IMR-90 (cell line): ENCODE measurements around the gene CLDN11. TPM values are rescaled to one million over a fixed set of nuclear protein-coding genes. Genes with fewer than 3 reads are reported as not detected.

Experiments
- ATAC-seq: fragments of 200-7000 bp; cut with Tn5 transposase; 2 replicates; pipeline ENCODE4 v1.9.1; 2020; ENCODE audit warnings: low read depth, mild to moderate bottlenecking, moderate library complexity
- Bru-seq: library from RNA; stranded (reverse); fragments of 400-500 nt; gene quantifications from one replicate; lab custom pipeline; 2021; lab: Mats Ljungman, UMichigan
- BruChase-seq, 2 experiments: library from RNA; stranded (reverse); fragments of 400-500 nt; gene quantifications; one replicate each; lab custom pipeline; 2021; lab: Mats Ljungman, UMichigan
- BruUV-seq: library from RNA; stranded (reverse); fragments of 400-500 nt; replicated peaks from 2 replicates; lab custom pipeline; 2021; lab: Mats Ljungman, UMichigan
- CTCF ChIA-PET: fragments of 300-600 bp; formaldehyde crosslinking; extraction: SDS; loops from one replicate; lab custom pipeline; 2021; ENCODE audit warnings: antibody characterized with exemption; lab: Yijun Ruan, JAX
- POLR2A ChIA-PET: fragments of 300-600 bp; sonication (Branson Sonifier 250); formaldehyde crosslinking; loops from one replicate; lab custom pipeline; 2022; ENCODE audit warnings: antibody characterized with exemption; ENCODE audit not compliant: unreplicated experiment; lab: Charles Lee
- DNase-seq: peaks from one replicate; pipeline ENCODE4 v3.0.0; 2013
- H2AFZ ChIP-seq: replicated peaks from 2 replicates; pipeline ENCODE3; 2013; ENCODE audit warnings: low read length, mild to moderate bottlenecking; ENCODE audit not compliant: poor library complexity
- H2AK5ac ChIP-seq: 2 replicates; pipeline ENCODE4 v1.6.1; 2013; ENCODE audit warnings: low read depth, low read length, inconsistent platforms
- H2AK9ac ChIP-seq: replicated peaks from 2 replicates; pipeline ENCODE3; 2013; ENCODE audit warnings: mild to moderate bottlenecking, low read depth, low read length, moderate library complexity; ENCODE audit not compliant: poor library complexity
- H2BK120ac ChIP-seq: 2 replicates; pipeline ENCODE4 v1.6.1; 2013; ENCODE audit warnings: low read depth, low read length, inconsistent platforms
- H2BK15ac ChIP-seq: 3 replicates; pipeline ENCODE4 v1.6.1; 2013; ENCODE audit warnings: low read depth, low read length, inconsistent platforms
- H2BK20ac ChIP-seq: 2 replicates; pipeline ENCODE4 v1.6.1; 2013; ENCODE audit warnings: low read depth, mild to moderate bottlenecking, inconsistent platforms, low read length, moderate library complexity
- H2BK5ac ChIP-seq: 2 replicates; pipeline ENCODE4 v1.6.1; 2013; ENCODE audit warnings: mild to moderate bottlenecking, low read depth, low read length, inconsistent platforms; ENCODE audit not compliant: poor library complexity, severe bottlenecking
- H3K14ac ChIP-seq: replicated peaks from 2 replicates; pipeline ENCODE4 v1.6.1; 2013; ENCODE audit warnings: low read depth, low read length, inconsistent platforms
- H3K18ac ChIP-seq: 2 replicates; pipeline ENCODE4 v1.6.1; 2013; ENCODE audit warnings: low read depth, low read length, control low read depth
- H3K23ac ChIP-seq: 2 replicates; pipeline ENCODE4 v1.6.1; 2013; ENCODE audit warnings: low read depth, low read length, inconsistent platforms
- H3K27ac ChIP-seq: 2 replicates; pipeline ENCODE4 v1.5.1; 2013; ENCODE audit warnings: mild to moderate bottlenecking, control low read depth, low read length; ENCODE audit not compliant: insufficient read depth
- H3K27me3 ChIP-seq: 2 replicates; pipeline ENCODE4 v1.6.1; 2013; ENCODE audit warnings: low read length; ENCODE audit not compliant: control insufficient read depth, insufficient read depth
- H3K36me3 ChIP-seq: 2 replicates; pipeline ENCODE4 v1.6.1; 2013; ENCODE audit warnings: low read length, mixed read lengths; ENCODE audit not compliant: control insufficient read depth, insufficient read depth
- H3K4ac ChIP-seq: 2 replicates; pipeline ENCODE4 v1.6.1; 2013; ENCODE audit warnings: low read depth, low read length, inconsistent platforms
- H3K4me1 ChIP-seq: 2 replicates; pipeline ENCODE4 v1.6.1; 2013; ENCODE audit warnings: low read length, mixed read lengths; ENCODE audit not compliant: control insufficient read depth, insufficient read depth
- H3K4me2 ChIP-seq: 2 replicates; pipeline ENCODE4 v1.6.1; 2013; ENCODE audit warnings: low read depth, mild to moderate bottlenecking, control low read depth, low read length, moderate library complexity
- H3K4me3 ChIP-seq: 2 replicates; pipeline ENCODE4 v1.5.1; 2013; ENCODE audit warnings: low read depth, mild to moderate bottlenecking, control low read depth, low read length, moderate library complexity; ENCODE audit not compliant: insufficient read depth
- H3K56ac ChIP-seq: 2 replicates; pipeline ENCODE4 v1.6.1; 2013; ENCODE audit warnings: low read length, inconsistent platforms; ENCODE audit not compliant: insufficient read depth; ENCODE audit errors: extremely low read depth
- H3K79me1 ChIP-seq, 2 experiments: 2 replicates each; pipeline ENCODE4 v1.6.1; 2013; ENCODE audit warnings: low read length in 2 of 2, inconsistent platforms in 1 of 2, low read depth in 1 of 2
- H3K9ac ChIP-seq: 2 replicates; pipeline ENCODE4 v1.6.1; 2013; ENCODE audit warnings: low read depth, low read length, control low read depth
- H3K9me1 ChIP-seq: 2 replicates; pipeline ENCODE4 v1.6.1; 2013; ENCODE audit warnings: low read length, inconsistent platforms; ENCODE audit not compliant: insufficient read depth
- H3K9me3 ChIP-seq: 2 replicates; pipeline ENCODE4 v1.6.1; 2013; ENCODE audit warnings: low read length; ENCODE audit not compliant: control insufficient read depth, insufficient read depth
- H4K20me1 ChIP-seq: 2 replicates; pipeline ENCODE4 v1.6.1; 2013; ENCODE audit warnings: low read length, inconsistent platforms; ENCODE audit not compliant: insufficient read depth
- H4K5ac ChIP-seq: 2 replicates; pipeline ENCODE4 v1.6.1; 2013; ENCODE audit warnings: mild to moderate bottlenecking, low read depth, low read length, control low read depth
- H4K8ac ChIP-seq, 2 experiments: 2 replicates each; pipeline ENCODE4 v1.6.1; 2013; ENCODE audit warnings: low read depth in 2 of 2, low read length in 2 of 2, control low read depth in 1 of 2, inconsistent platforms in 1 of 2
- H4K91ac ChIP-seq: 2 replicates; pipeline ENCODE4 v1.6.1; 2013; ENCODE audit warnings: low read depth, low read length, inconsistent platforms; ENCODE audit not compliant: insufficient read depth
- BHLHE40 ChIP-seq: fragments of 150-350 bp; IDR thresholded peaks from 2 replicates; pipeline ENCODE4 v1.6.1; 2016; ENCODE audit warnings: mild to moderate bottlenecking, low read depth, low read length
- CHD1 ChIP-seq: IDR thresholded peaks from 2 replicates; pipeline ENCODE4 v1.6.1; 2012; ENCODE audit warnings: low read depth, low read length, improper control_type of control experiment
- CTCF ChIP-seq: conservative IDR thresholded peaks from 2 replicates; pipeline ENCODE4 v1.5.1; 2012; ENCODE audit warnings: mild to moderate bottlenecking, low read depth, low read length, improper control_type of control experiment
- MAFK ChIP-seq: IDR thresholded peaks from 2 replicates; pipeline ENCODE4 v1.6.1; 2012; ENCODE audit warnings: low read depth, low read length, improper control_type of control experiment
- MAZ ChIP-seq: IDR thresholded peaks from 2 replicates; pipeline ENCODE4 v1.6.1; 2012; ENCODE audit warnings: low read depth, mild to moderate bottlenecking, low read length, improper control_type of control experiment, moderate library complexity, borderline replicate concordance
- MXI1 ChIP-seq: IDR thresholded peaks from 2 replicates; pipeline ENCODE4 v1.6.1; 2012; ENCODE audit warnings: low read depth, mild to moderate bottlenecking, low read length, moderate library complexity, borderline replicate concordance
- POLR2A ChIP-seq: IDR thresholded peaks from 2 replicates; pipeline ENCODE4 v1.6.1; 2012; ENCODE audit warnings: mild to moderate bottlenecking, low read depth, low read length
- RAD21 ChIP-seq: IDR thresholded peaks from 2 replicates; pipeline ENCODE4 v1.6.1; 2012; ENCODE audit warnings: low read length, improper control_type of control experiment
- RFX5 ChIP-seq: IDR thresholded peaks from 2 replicates; pipeline ENCODE4 v1.8.0; 2012; ENCODE audit warnings: low read depth, mild to moderate bottlenecking, low read length, moderate library complexity
- SMC3 ChIP-seq: fragments of 150-350 bp; IDR thresholded peaks from 2 replicates; pipeline ENCODE4 v1.6.1; 2016; ENCODE audit warnings: low read depth, mild to moderate bottlenecking, antibody characterized with exemption, low read length, moderate library complexity
- WGBS, 2 experiments: methylation state at CpG; one replicate each; pipeline versions ENCODE4 v1.1.5 to v1.1.7; 2013; ENCODE audit warnings: missing lambda C conversion rate in 2 of 2; ENCODE audit not compliant: insufficient read length in 1 of 2; ENCODE audit errors: extremely low coverage in 2 of 2; 5-methylcytosine and 5-hydroxymethylcytosine counted together
- dilution Hi-C: fragments of 300-500 bp; cut with HindIII; formaldehyde crosslinking; loops from one replicate; pipeline ENCODE4 v1.14.3; 2018; ENCODE audit warnings: low sequenced_read_pairs; ENCODE audit not compliant: unreplicated experiment
- in situ Hi-C: fragments of 300-500 bp; cut with MboI; formaldehyde crosslinking; loops from 3 replicates; pipeline ENCODE4 v1.14.3; 2019; ENCODE audit warnings: low sequenced_read_pairs, inconsistent platforms, mixed read lengths
- intact Hi-C: fragments of 100-400 bp; cut with micrococcal nuclease; formaldehyde crosslinking; loops from 2 replicates; pipeline ENCODE4 v1.10.0; 2022
- long read RNA-seq: library from polyadenylated mRNA; unstranded; transcript quantifications from one replicate; pipeline ENCODE4 v2.0.0, GENCODE V29; 2021; ENCODE audit not compliant: unreplicated experiment
- polyA plus RNA-seq, 3 experiments: library from polyadenylated mRNA; depleted of rRNA; stranded (reverse); fragments of >200 nt; gene quantifications; 2 replicates each; pipeline ENCODE4 v1.2.3, GENCODE V29; 2012; ENCODE audit warnings: low replicate concordance in 1 of 3
- total RNA-seq: library from RNA; depleted of rRNA; stranded (reverse); fragments of >200 nt; gene quantifications from 2 replicates; pipeline ENCODE4 v1.2.3, GENCODE V29; 2012; rRNA removed
- TF ChIP-seq, protein P1 (sequence below): fragments of 150-350 bp; IDR thresholded peaks from 2 replicates; pipeline ENCODE4 v1.6.1; 2017; ENCODE audit warnings: mild to moderate bottlenecking, antibody characterized with exemption, low read length, low read depth

Gene CLDN11
- total RNA-seq (245 and 329 TPM in 2 replicates), polyA plus RNA-seq (2012; rRNA removed) (307 and 318 TPM in 2 replicates), Bru-seq, nascent RNA (percentile 100 among the genes with signal in this experiment), BruChase-seq, experiment 1, labeled RNA remaining after a 6-hour chase (percentile 100 among the genes with signal in this experiment), BruChase-seq, experiment 2, labeled RNA remaining after a 2-hour chase (percentile 100 among the genes with signal in this experiment)
- polyA plus RNA-seq (2012; cell fraction: cytosol; rRNA removed) = 365 and 454 TPM in 2 replicates
- polyA plus RNA-seq (2012; cell fraction: nucleus; rRNA removed; ENCODE audit: low replicate concordance) = 223 and 373 TPM in 2 replicates
- long read RNA-seq, transcript CLDN11-204 (2 exons, 998 nt) = minor isoform, 5 of 25 reads
- long read RNA-seq, transcript CLDN11-201 (3 exons, 2,169 nt) = major isoform, 15 of 25 reads
- long read RNA-seq, partial matches to known transcripts = 1 of 25 reads
- long read RNA-seq, other reads (novel, unspliced or antisense) = 3 of 25 reads

DNA sequence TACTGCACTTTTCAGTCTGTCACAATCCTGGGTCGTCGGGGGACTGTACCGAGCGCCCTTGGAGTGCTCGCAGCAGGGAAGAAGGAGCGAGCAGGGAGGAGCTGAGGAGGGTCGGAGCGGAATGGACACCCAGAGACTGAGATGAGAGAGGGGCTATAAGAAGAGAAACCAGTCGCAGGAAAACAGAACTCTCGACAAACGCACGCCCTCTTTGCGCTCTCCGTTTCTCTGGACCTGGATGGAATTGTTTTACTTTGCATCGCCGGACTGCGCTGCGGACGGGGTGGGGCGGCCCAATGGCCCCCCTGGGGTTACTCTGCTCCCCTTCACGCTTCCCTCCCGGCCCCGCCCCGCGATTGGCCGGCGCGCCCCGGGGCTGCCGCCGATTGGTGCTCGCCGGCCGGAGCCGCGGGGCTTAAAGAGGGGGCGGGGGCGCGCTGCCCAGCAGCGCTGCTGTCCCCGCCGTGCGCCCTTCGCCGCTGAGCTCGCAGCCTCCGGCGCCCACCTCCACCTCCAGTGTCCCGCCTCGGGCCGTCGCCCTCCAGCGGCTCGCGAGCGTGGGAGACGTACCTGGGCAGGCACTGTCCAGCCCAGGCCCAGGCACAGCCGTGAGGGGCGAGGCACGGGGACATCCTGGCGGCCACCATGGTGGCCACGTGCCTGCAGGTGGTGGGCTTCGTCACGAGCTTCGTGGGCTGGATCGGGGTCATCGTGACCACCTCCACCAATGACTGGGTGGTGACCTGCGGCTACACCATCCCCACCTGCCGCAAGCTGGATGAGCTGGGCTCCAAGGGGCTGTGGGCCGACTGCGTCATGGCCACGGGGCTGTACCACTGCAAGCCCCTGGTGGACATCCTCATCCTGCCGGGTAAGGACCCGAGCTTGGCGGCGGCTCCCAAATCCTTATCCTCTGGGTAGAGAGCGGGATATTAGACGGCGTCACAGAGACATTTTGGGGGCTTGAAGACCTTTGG lies at the start of gene CLDN11:
Gene CLDN11 (plus strand): TSS at position 447 of the 977 bp plus-strand sequence. CDS start 199 bp downstream, at position 646.
- intact Hi-C loops = loop anchor here (2.0 to 5.0 kb wide), 2 partner anchors 166 to 334 kb away; no protein-coding TSS in a partner anchor
- 6% methylated on average over 24 of the region's 79 CpGs; no CpG with 5 or more reads in 1 of the 2 experiments for WGBS, 2 experiments
- CTCF ChIA-PET = interaction anchor here (1.4 to 1.9 kb wide), 3 partner anchors 12 to 393 kb away, joined by 3 to 8 read pairs (median 7); no protein-coding TSS in a partner anchor
- TF ChIP-seq POLR2A (0 out of 2 replicates have a peak, but pooled peaks have one; percentile 34), MAZ (peak; percentile 69; the same call in 1 of the 2 replicates), MXI1 (peak; percentile 43), CTCF (peak; percentile 17; the same call in 1 of the 2 replicates), RFX5 (no peak), BHLHE40 (no peak), MAFK (no peak), SMC3 (no peak), CHD1 (no peak), RAD21 (no peak)
- TF ChIP-seq, protein P1, sequence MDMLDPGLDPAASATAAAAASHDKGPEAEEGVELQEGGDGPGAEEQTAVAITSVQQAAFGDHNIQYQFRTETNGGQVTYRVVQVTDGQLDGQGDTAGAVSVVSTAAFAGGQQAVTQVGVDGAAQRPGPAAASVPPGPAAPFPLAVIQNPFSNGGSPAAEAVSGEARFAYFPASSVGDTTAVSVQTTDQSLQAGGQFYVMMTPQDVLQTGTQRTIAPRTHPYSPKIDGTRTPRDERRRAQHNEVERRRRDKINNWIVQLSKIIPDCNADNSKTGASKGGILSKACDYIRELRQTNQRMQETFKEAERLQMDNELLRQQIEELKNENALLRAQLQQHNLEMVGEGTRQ = no peak; the same call in 1 of the 2 replicates

More for the DNA sequence above, at the start of gene CLDN11:
- Histone ChIP-seq H3K23ac (peak within 1 kb of the TSS; percentile 89), H2AFZ (peak within 1 kb of the TSS; percentile 88), H3K27ac (peak within 1 kb of the TSS; percentile 84), H3K4me2 (peak within 1 kb of the TSS; percentile 88), H3K9ac (peak within 1 kb of the TSS; percentile 82), H3K9me1 (peaks cover 3% of the 10 kb centered on the region; the same call in 1 of the 2 replicates), H4K5ac (peak within 1 kb of the TSS; percentile 21; the same call in 1 of the 2 replicates), H3K56ac (peak within 1 kb of the TSS; percentile 76), H2BK20ac (peak within 1 kb of the TSS; percentile 45; the same call in 1 of the 2 replicates), H3K18ac (peak within 1 kb of the TSS; percentile 54), H2BK120ac (peak within 1 kb of the TSS; percentile 84), H2BK5ac (peak within 1 kb of the TSS; percentile 29), H3K79me1 (peaks cover 12 to 44% of the 10 kb centered on the region in 2 experiments), H3K9me3 (no peaks in the 10 kb centered on the region), H2AK5ac (peak within 1 kb of the TSS; percentile 86), H3K4me1 (peaks cover 6% of the 10 kb centered on the region), H3K4ac (peak within 1 kb of the TSS; percentile 86), H2BK15ac (peak within 1 kb of the TSS; percentile 62; the same call in 1 of the 3 replicates), H4K8ac (peak within 1 kb of the TSS; percentile 70 to 71), H2AK9ac (peak within 1 kb of the TSS; percentile 86), H3K4me3 (peak within 1 kb of the TSS; percentile 85), H4K91ac (peak within 1 kb of the TSS; percentile 72), H4K20me1 (peaks cover 18% of the 10 kb centered on the region; the same call in 1 of the 2 replicates), H3K27me3 (no peaks in the 10 kb centered on the region), H3K36me3 (peaks cover 14% of the 10 kb centered on the region), H3K14ac (peak within 1 kb of the TSS; percentile 74)
- in situ Hi-C loops (loop anchor here (5.0 kb wide), 1 partner anchor 394 kb away; no protein-coding TSS in a partner anchor), dilution Hi-C loops (no loop called here)
- BruUV-seq = no TSS peak
- POLR2A ChIA-PET = interaction anchor here (0.7 kb wide), 2 partner anchors 328 to 409 kb away, joined by 5 to 6 read pairs; no protein-coding TSS in a partner anchor
- ATAC-seq (peak; percentile 89), DNase-seq (peak; percentile 75)
